GM12874 (cell line): Measurements from ENCODE around the gene WBP4.

Experiments
- CTCF ChIP-seq: IDR thresholded peaks from 2 replicates; pipeline ENCODE4 v1.5.1; 2011; ENCODE audit warnings: low read depth, mild to moderate bottlenecking, control low read depth, low read length, moderate library complexity; ENCODE audit not compliant: insufficient read depth

The WBP4 gene

GRCh38 chr13:41132512-41133152, 71.3 kb downstream of the WBP4 start, which contains the start of gene KBTBD6:
Gene KBTBD6, minus strand, starts transcription at chr13:41132802. Its CDS starts 291 bp downstream, at chr13:41132511.
- TF ChIP-seq CTCF: no peak
